GM23338 (cell line): ENCODE measurements around the gene DOCK11.
"Not testable (repeated sequence)": the region's sequence is repeated elsewhere in the genome, so short reads cannot be mapped to it uniquely, and the experiment has no call there.

Source experiments
- CTCF ChIP-seq, 2 experiments: fragments of 200-600 bp in 1 of 2; sonication (generic) in 1 of 2; conservative IDR thresholded peaks; 2 replicates each; pipeline versions ENCODE4 v1.5.1 to v1.6.1; 2016 to 2017; ENCODE audit warnings: antibody characterized with exemption in 2 of 2, low read depth in 2 of 2, mild to moderate bottlenecking in 2 of 2, moderate library complexity in 1 of 2
- EZH2 ChIP-seq: fragments of 200-600 bp; sonication (generic); IDR thresholded peaks from one replicate; pipeline ENCODE4 v1.8.0; 2017; ENCODE audit warnings: antibody characterized with exemption, mild to moderate bottlenecking, low read depth; ENCODE audit not compliant: unreplicated experiment
- EZH2phosphoT487 ChIP-seq: fragments of 200-600 bp; sonication (generic); IDR thresholded peaks from one replicate; pipeline ENCODE4 v1.8.1; 2018; ENCODE audit warnings: antibody characterized with exemption; ENCODE audit not compliant: unreplicated experiment
- POLR2AphosphoS5 ChIP-seq: IDR thresholded peaks from 2 replicates; pipeline ENCODE4 v1.6.1; 2016; ENCODE audit warnings: antibody characterized with exemption, low read depth
- ZNF331 ChIP-seq: fragments of 250-450 bp; sonication (Bioruptor Pico); IDR thresholded peaks from 2 replicates; pipeline ENCODE4 v1.5.0; 2020; ENCODE audit warnings: low read depth, mild to moderate bottlenecking, moderate library complexity

GRCh38 chrX:118486693-118487092 lies 8.9 kb upstream of the DOCK11 start:
- TF ChIP-seq CTCF (conservative IDR thresholded peaks at IDR 0.05; ENCODE audit: low read depth in 2 of 2); EZH2; POLR2AphosphoS5; EZH2phosphoT487; ZNF331 (CRISPR knock-in tag): not testable (repeated sequence)
